ENCODE results near the gene MAP4K5.

The MAP4K5 gene

DNA sequence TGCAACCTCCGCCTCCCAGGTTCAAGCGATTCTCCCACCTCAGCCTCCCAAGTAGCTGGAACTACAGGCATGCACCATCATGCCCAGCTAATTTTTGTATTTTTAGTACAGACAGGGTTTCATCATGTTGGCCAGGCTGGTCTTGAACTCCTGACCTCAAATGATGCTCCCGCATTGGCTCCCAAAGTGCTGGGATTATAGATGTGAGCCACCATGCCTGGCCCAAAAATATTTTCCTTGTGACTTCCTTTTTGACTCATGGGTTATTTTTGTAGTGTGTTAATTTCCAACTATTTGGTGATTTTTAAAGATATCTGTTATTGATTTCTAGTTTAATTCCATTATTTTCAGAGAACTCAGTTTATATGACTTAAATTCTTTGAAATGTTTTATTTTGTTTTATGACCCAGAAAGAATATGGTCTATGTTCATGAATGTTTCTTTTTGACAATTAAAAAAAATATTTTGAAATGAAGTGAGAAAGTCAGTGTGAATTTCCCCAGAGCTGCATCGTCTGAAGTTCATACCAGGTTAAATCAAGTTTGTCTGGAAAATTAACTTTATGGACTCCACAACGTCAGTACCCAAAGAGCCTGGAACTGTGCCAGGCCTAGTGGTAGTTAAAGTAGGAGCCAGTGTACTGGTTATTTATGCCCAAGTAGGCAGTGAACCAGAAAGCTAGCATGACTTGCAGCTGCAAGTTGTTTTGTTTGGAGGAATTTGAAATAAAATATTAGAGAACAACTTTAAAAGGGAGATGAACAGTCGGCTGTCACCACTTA, 132.9 kb downstream of the MAP4K5 start:
- DNase-seq (ENCODE audit: low spot score): no peak

DNA sequence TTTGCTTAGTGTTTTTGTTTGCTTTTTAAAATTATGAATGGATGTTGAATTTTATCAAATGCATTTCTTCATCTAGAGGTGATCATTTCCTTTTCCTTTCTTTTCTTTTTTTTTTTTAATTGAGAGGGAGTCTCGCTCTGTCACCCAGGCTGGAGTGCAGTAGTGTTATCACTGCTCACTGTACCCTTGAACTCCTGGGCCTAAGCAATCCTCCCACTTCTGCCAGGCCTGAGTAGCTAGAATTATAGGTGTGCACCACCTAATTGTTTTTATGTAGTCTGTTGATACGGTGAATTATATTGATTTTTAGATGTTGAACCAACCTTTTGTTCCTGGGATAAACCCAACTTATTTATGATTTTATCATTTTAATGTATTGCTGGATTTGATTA, 134.2 kb downstream of the MAP4K5 start:
- DNase-seq (ENCODE audit: low spot score): no peak

DNA sequence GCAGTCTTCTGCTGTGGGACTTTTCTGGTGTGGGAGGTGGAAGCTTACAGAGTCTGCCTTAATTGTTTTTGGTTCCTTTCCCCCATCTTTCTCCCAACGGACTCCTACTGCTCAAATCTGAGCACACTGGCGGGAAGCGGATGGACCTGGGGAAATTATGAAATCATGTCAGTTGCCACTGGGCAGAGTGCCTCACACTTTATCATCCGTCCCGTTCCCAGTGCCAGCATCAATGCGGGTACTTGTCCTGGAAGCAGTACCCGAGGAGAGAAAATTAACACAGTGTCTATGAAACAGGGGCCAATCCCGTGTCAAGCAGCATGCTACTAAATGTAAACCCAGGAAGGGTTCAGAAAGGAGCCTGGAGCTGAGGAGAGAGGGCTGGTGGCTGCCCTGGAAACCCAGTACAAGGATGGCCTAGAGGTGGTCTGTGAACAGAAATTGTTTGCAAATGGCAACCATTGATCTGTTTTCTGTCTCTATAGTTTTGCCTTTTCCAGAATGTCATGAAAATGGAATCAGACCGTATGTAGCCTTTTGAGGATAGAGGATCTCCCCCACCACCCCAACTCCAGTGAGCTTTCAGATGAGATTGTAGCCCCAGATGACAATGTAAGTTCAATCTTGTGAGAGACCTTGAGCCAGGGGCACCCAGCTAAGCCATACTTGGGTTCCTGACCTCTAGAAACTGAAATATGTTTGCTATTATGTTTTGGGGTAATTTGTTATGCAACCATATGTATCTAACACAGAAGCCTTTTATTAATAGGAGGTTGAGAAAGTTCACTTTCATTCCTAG, 134.8 kb downstream of the MAP4K5 start:
- no peak for DNase-seq (ENCODE audit: low spot score)

DNA sequence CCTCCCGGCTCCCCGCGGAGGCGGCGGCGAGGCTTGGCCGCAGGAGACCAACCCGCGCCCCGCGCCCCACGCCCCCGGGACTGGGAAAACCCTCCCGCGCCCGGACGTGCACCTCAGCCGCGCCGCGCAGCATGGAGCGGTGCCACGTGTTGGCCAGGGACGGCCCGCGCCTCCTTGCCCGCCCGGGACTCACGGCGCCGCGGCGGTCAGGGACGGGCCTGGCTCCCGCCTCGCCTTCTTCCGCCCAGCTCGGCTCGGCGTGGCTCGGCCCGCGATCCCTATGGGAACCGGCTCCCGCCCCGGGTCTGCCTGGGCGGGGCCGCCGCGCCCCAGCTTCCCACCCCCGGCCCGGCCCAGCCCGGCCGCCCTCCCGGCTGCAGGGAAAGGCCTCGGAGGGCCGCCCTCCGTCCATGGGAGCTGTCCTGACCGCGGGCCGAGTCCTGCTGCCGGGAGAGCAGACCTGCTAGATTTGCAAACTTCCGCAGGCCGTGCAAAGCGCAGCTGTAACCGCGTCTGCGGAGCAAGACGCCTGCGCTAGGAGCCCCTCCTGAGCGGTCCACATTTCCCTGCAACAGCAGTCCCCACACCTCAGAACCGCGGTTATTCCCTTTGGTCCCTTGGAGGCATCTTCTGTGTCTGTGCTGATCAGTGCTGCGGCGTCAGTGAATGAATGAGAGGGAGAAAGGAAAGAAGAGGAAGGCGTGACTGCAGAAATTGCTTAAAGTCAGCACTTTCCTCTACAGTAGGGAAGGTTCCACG, 135.6 kb downstream of the MAP4K5 start, which contains the start of gene CDKL1:
CDKL1 (minus strand) TSS at position 251 of the 759 bp plus-strand sequence. CDS start 1,013 bp downstream, outside the sequence.
- peak; percentile 83 for DNase-seq (ENCODE audit: low spot score)

DNA sequence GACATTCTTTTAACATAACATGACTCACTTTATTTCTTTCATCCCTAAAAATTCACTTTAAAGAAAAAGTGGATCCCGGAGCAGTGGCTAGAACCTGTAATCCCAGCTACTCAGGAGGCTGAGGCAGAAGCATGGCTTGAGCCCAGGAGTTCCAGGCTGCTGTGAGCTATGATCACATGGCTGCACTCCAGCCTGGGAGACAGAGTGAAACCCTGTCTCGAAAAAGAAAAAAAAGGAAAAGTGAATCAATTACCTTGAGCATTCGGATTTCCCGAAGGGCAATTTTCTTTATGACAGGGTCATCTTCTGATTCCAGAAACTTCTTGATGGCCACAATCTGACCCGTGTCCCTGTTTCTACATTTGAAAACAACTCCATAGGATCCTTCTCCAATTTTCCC, 136.9 kb downstream of the MAP4K5 start:
- no peak for DNase-seq (ENCODE audit: low spot score)

DNA sequence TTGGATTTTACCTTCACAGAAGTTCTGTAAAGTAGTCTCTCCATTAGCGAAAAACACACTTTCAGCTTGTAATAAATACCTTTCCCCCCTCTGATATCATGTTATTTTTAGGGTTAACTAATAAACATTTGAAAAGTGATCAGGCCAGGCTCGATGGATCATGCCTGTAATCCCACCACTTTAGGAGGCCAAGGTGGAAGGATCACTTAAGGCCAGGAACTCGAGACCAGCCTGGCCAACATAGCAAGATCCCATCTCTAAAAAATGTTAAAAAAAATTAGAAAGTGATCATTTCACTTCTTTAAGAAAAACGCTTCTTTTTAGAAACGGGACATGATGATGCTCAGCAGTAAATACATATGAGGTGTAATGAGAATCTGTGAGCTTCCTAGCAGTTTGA, 137.7 kb downstream of the MAP4K5 start:
- no peak for DNase-seq (ENCODE audit: low spot score)

DNA sequence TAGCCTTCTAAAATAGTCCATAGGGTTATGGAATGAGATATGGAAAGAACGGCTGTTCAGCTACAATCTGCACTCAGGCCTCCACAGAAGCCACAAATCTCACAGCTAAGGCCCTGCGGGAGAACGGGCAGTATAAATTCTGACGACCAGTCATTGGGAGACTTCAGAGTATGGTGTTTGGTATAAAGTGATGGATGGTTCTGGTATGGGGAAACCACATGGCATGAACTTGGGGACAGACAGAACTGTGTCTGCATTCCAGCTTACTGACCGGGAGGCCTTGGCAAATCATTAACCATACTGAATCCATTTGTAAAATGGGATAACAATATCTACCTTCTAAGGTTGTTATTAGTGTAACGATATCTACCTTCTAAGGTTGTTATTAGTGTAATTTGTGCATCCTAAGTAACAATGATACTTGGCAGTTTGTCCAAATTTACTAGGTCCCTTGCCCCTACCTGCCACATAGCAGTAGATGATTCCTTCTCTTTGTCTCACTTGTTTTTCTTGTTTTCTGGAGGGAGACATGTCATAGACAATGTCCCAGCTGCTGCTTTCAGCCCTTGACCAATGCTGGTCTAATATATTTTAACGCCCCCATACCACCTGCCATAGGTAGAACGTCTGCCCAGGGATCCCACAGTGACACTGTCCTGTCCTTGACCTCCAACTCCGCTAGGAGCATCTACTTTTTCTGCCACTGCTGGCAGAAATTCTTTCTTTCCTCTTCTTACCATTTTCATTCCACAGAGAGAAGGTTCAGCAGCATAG, 142.5 kb downstream of the MAP4K5 start:
- DNase-seq (ENCODE audit: low spot score): no peak

DNA sequence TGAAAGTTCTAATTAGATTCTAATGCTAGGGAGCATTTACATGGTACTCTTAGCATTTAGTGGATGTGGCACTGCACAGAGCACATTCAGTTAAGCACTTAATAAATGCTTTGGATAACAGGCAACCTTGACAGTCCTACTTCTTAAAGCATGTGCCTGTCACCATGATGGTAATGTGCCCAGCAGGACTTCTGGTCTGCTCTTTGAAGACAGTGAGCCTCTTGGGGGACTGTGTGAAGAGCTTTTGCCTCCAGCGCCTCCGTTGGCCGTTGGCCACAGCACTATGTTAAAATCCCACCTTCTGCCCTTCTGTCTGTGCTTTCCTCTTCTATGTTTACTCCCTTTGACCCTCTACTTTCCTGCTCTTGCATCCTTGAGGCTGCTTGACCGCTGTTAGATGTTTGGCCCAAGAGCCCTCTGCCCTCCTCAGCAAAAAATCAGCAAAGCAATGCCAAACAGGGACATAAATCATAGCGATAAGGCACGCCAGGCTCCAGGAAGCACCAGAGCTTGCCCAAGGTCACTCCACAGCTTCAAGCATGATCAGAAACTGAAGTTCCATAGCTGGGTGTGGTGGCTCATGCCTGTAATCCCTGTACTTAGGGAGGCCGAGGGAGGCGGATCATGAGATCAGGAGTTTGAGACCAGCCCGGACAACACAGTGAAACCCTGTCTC, 144.0 kb downstream of the MAP4K5 start:
- no peak for DNase-seq (ENCODE audit: low spot score)

DNA sequence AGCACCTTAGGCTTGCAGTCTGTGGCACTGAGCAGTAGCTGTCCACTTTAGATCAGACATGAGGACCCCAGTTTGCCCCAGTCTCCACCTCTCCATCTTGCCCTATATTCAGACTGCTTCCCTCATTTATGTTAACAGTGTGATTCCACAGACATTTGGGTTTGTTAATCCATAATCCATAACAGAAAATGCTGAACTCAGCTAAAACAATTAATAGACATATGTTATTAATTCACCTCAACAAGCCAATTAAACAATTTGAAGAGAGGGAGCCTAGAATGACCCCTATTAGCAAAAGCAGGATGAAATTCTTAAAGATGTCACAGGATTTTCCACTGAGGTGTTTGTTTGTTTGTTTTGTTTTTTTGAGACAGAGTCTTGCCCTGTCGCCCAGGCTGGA, 144.8 kb downstream of the MAP4K5 start:
- no peak for DNase-seq (ENCODE audit: low spot score)

DNA sequence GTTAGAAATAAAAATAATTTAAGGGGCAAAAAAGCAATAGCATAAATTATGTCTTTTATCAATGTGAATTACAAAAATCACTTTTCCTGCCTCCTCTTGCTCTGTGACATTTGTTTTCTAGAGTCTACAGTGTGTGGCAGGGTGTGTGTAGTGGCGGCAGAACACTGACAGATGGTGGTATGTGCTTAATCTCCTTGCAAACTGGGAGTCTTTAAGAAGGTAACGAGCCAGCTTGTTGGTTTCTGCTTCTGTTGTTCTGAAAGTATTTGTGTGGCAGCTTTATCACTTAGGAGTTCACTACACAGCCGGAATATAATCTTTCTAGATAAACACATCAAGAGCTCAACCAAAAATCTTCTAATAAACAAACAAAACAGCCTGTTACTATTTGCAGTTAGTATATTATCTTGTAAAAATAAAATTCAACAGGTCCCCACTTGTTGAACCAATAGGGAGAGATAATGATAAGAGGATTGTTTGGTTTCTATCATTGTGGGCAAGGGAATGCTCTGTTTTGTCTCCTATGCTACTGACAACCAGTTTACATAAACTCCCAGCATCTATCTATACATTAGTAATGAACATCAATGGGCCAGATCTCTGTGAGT, 148.6 kb downstream of the MAP4K5 start:
- no peak for DNase-seq (ENCODE audit: low spot score)

DNA sequence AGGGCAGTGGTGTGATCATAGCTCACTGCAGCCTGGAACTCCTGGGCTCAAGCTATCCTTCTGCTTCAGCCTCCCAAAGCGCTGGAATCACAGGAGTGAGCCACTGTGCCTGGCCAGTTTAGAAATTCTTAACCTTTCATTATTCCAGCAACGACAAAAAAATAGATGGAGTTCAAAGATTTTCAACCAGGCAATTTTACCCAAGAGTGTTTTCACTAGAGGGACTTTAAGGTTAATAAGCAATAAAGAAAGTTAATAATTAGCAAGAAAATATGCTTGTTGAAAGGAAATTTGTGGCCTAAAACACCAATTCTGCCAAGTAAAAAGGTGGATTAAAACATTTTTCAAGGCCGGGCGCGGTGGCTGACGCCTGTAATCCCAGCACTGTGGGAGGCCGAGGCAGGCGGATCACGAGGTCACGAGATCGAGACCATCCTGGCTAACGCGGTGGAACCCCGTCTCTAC, 150.5 kb downstream of the MAP4K5 start:
- DNase-seq (ENCODE audit: low spot score): no peak

DNA sequence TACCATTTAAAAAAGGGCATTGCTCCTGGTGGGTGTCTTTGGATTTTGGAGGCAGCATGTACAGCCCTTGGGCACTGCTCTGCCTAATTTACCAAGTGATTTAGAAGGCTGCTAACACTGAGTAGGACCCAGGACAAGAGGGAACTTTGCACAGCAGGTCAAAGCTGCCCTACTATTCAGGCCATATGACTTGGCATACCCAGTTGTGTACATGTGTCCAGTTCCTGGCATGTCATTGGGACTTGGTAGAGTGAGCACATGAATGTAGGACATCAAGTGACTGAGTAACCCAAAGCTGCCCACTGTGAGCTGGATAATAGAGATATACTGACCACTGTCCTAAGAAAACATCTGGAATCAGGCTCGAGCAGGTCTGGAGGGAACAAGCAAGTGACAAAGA, 151.4 kb downstream of the MAP4K5 start:
- DNase-seq (ENCODE audit: low spot score): no peak

DNA sequence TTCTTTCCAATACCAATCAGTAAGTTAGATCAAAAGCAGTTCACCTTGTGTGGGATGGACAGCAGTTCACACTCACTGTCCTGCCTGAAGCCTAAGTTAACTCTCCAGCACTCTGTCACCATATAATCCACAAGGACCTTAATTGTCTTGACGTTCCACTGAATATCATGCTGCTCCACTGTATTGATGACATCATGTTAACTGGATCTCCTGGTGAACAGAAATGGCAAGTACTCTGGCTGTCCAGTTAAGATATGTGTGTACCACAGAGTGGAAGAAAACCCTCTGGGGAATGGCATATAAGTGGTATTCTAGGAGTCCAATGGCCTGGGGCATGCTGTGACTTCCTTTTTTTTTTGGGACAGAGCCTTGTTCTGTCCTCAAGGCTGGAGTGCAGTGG, 151.9 kb downstream of the MAP4K5 start:
- DNase-seq (ENCODE audit: low spot score): no peak

DNA sequence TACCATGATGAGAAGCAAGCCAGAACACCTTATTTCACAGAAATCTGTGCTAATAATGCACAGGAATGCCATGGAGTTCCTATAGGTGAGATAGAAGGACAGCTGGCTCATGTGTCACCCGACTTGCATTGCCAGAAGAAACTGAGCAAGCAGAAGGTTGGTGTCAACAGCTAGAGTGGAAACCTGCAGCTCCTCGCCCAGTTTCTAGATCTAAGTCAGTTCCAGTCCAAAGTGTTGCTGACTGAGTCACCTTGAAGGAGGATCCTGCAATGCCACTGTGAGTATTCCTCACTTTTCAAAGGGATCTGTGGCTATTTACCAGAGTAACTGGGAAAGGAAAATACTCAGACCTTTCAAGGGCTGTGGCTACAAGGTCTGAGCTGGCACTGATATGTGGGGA, 152.8 kb downstream of the MAP4K5 start:
- no peak for DNase-seq (ENCODE audit: low spot score)

DNA sequence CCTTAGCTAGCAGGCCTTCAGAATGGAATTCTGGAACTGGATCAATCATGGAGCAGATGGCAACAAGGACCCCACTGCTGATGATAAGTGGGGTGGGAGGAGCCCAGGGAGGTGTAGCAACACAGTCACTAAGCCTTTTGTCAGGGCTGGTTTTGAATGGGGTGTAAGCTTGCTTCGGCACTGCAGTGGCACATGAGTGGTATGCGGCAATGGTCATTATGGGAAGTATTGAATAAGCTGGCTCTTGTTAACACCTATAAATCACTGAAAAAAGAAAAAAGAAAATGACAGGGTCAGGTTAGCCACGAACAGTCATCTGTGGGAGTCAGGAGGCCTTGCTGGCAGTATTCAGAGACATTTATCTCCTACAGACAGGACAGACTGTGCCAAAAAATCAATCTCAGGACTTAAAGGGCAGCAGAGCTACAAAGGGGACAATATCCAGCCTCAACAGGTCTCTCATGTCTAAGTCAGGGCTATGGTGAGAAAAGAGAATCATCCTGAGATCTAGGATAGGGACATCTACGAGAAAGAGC, 154.8 kb downstream of the MAP4K5 start:
- no peak for DNase-seq (ENCODE audit: low spot score)

DNA sequence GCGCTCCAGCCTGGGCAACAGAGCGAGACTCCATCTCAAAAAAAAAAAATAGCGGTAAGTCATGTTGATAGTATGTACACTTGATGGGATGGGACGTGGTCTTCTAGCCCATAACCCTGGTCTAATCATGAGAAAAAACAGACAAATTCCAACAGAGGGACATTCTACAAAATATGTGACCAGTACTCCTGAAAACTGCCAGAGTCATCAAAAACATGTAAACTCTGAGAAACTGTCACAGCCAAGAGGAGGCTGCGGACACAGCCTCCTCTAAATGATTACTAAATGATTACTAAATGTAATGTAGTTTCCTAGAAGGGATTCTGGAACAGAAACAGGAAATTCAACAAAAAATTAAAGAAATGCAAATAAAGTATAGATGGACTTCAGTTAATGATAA, 156.6 kb downstream of the MAP4K5 start:
- DNase-seq (ENCODE audit: low spot score): no peak

DNA sequence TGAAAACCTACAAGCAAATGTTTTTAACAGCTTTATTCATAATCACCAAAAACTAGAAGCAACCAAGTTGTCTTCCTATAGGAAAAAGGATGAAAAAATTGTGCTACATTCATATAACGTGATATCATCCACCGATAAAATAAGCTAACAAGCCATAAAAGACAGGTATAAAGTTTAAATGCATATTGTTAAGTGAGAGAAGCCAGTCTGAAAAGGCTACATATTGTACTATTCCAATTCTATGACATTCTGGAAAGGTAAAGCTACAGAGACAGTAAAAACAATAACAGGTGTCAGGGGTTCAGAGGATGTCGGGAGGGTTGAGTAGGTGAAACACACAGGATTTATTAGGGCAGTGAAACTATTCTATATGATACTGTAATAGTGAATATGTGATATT, 158.4 kb downstream of the MAP4K5 start:
- DNase-seq (ENCODE audit: low spot score): no peak

DNA sequence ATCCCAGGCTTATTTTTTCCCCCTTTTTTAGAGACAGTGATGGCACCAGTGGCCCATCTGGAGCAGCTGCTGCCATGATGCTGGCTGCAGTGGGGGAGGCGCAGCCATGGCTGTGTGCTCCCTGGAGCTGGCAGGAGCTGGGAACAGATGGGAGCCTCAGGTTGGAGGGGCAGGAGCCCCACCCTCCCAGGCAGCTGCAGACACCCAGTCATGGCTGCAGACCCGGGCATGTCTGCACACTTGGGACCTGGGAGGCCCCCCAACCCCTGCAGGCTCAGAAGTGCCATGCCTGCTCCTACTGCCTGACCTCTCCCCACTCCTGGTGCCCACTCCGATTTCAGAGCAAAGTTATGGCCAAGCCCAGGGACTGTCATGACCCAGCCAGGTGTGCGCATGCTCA, 160.8 kb downstream of the MAP4K5 start:
- DNase-seq (ENCODE audit: low spot score): no peak
